ENCODE data around the gene ATP13A5. TPM values are rescaled to one million over a fixed set of nuclear protein-coding genes. Genes with fewer than 3 reads are reported as not detected.

ATP13A5 gene, protein sequence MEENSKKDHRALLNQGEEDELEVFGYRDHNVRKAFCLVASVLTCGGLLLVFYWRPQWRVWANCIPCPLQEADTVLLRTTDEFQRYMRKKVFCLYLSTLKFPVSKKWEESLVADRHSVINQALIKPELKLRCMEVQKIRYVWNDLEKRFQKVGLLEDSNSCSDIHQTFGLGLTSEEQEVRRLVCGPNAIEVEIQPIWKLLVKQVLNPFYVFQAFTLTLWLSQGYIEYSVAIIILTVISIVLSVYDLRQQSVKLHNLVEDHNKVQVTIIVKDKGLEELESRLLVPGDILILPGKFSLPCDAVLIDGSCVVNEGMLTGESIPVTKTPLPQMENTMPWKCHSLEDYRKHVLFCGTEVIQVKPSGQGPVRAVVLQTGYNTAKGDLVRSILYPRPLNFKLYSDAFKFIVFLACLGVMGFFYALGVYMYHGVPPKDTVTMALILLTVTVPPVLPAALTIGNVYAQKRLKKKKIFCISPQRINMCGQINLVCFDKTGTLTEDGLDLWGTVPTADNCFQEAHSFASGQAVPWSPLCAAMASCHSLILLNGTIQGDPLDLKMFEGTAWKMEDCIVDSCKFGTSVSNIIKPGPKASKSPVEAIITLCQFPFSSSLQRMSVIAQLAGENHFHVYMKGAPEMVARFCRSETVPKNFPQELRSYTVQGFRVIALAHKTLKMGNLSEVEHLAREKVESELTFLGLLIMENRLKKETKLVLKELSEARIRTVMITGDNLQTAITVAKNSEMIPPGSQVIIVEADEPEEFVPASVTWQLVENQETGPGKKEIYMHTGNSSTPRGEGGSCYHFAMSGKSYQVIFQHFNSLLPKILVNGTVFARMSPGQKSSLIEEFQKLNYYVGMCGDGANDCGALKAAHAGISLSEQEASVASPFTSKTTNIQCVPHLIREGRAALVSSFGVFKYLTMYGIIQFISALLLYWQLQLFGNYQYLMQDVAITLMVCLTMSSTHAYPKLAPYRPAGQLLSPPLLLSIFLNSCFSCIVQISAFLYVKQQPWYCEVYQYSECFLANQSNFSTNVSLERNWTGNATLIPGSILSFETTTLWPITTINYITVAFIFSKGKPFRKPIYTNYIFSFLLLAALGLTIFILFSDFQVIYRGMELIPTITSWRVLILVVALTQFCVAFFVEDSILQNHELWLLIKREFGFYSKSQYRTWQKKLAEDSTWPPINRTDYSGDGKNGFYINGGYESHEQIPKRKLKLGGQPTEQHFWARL
- total RNA-seq (2022; extraction: Qiagen RNA extraction): not detected in 5 replicates

DNA sequence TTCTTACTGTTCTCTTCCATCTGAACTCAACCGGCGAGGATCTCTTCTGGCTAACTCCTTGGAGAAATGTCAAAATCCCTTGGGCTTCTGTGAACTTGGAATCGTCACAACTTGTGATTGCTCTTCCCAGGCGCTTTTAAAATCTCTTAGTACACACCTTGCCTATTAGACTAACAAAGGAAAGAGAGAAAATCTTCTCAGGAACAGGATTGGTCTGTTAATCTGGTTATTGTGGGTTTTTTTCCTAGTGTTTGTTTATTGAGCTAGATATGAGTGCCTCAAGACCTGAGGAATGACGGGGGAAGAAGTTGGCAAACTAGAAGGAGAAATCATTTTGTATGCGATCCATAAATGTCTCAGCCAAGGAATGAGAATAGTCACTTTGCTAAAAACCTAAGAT, at the start of gene ATP13A5:
ATP13A5 (minus strand) TSS at position 48 of the 400 bp plus-strand sequence; CDS start at position 20, 28 bp downstream.

DNA sequence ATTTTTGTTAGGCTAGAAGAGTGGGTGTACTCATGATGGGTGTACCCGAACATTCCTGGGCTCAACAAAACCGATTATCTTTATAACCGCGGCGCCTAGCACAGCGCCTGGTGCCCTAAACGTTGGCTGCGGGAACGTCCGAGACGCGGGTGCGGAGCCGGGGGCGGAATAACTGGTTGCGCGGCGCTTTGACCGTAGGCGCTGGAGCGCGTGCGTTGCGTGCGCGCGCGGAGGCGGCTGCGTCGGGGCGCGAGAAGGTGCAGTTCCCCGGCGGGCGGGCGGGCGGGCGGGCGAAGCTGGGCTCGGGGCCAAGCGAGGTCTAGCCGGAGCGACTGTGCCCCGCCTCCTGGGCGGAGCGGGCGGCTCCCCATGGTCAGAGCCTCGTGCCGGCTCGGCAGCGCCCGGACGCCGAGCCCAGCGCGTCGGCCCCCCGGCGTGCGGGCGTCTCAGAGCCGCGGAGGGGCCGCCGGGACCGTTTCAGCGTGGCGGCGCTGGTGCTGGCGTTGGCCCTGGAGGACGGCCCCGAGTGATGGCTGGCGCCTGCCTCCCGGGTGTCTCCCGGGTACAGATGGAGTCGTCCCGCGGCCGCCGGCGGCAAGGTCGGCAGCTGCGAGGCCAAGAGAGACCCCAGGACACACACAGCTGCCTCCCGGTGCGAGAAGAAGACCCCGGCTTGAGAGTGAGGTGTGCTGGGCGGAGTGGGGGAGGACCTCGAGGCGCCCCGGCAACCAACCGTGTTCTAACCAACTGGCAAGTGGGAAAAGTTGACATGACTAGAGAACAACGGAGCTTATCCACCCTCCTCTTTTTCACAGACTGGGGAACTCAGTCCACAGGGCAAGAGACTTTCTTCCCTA, 137.5 kb downstream of the ATP13A5 start, which contains the start of gene PLAAT1:
PLAAT1 (plus strand) TSS at position 373 of the 857 bp plus-strand sequence. CDS start 14,429 bp downstream, outside the sequence.

Other genes with a start within 250 kb of the ATP13A5 start
- gene PLAAT1, start 137.5 kb downstream of the ATP13A5 start, total RNA-seq (2022; extraction: Qiagen RNA extraction): 0.10 to 0.16 TPM in 2 of 5 replicates, not detected in the others
- 0.15 TPM in 1 of 5 replicates, not detected in the others for gene ATP13A4, start 176.1 kb upstream of the ATP13A5 start, total RNA-seq (2022; extraction: Qiagen RNA extraction)
- gene OPA1, start 214.5 kb upstream of the ATP13A5 start, total RNA-seq (2022; extraction: Qiagen RNA extraction): 21.0 to 34.7 TPM (median 25.9 TPM) in 5 replicates

All from A549 treated with AZD2906 at 1 μM for 4 hours (cell line).